Activated T-helper 2 cell treated with anti-CD3 and anti-CD28 coated beads, Interferon-gamma antibody, Interleukin-2, Interleukin-4, amounts not matched to agents 10 μg/mL and 5 μg/mL and 100 μg/mL, durations not matched to agents 14 hours and 24 hours and 36 hours (primary cell): ENCODE results near the gene STK25. TPM values are rescaled to one million over a fixed set of nuclear protein-coding genes. Genes with fewer than 3 reads are reported as not detected.
A peak's percentile ranks its signal among the peaks of the same experiment; 100 is the strongest.

Source experiments
- DNase-seq: peaks from one replicate; pipeline ENCODE4 v3.0.0; 2021; ENCODE audit warnings: low spot score
- H3K27ac Mint-ChIP-seq: one replicate; pipeline ENCODE4 v1.8.0; 2021; ENCODE audit warnings: mixed read lengths
- H3K27me3 Mint-ChIP-seq: one replicate; pipeline ENCODE4 v1.8.0; 2021; ENCODE audit warnings: low read depth, mixed read lengths
- H3K36me3 Mint-ChIP-seq: one replicate; pipeline ENCODE4 v1.8.0; 2021; ENCODE audit warnings: low read depth, mixed read lengths
- H3K4me1 Mint-ChIP-seq: one replicate; pipeline ENCODE4 v1.8.0; 2021; ENCODE audit warnings: low read depth, mixed read lengths
- H3K4me3 Mint-ChIP-seq: one replicate; pipeline ENCODE4 v1.8.0; 2021; ENCODE audit warnings: low read depth, mild to moderate bottlenecking, moderate library complexity, mixed read lengths
- H3K9me3 Mint-ChIP-seq: one replicate; pipeline ENCODE4 v1.8.0; 2021; ENCODE audit warnings: mixed read lengths
- intact Hi-C: fragments of 100-400 bp; cut with micrococcal nuclease; formaldehyde crosslinking; loops from one replicate; pipeline ENCODE4 v1.15.1; 2023
- total RNA-seq: library from RNA; stranded (reverse); gene quantifications from 2 replicates; pipeline ENCODE4 v1.2.3, GENCODE V29; 2022

The STK25 gene
- total RNA-seq, 1 donor from 2014 or later = 116 TPM

GRCh38 chr2:241546771-241547498, 38.6 kb upstream of the STK25 start:
- intact Hi-C loops = no loop called here
- Mint-ChIP-seq H3K4me3 (no peak overlapping the region), H3K27me3 (peaks cover 18% of the 10 kb centered on the region), H3K36me3 (no peaks in the 10 kb centered on the region), H3K27ac (no peak overlapping the region), H3K9me3 (no peaks in the 10 kb centered on the region), H3K4me1 (no peaks in the 10 kb centered on the region)
- no peak for DNase-seq

GRCh38 chr2:241545523-241546473, 37.4 kb upstream of the STK25 start:
- intact Hi-C loops = no loop called here
- Mint-ChIP-seq H3K9me3 (no peaks in the 10 kb centered on the region), H3K4me1 (no peaks in the 10 kb centered on the region), H3K27ac (no peak overlapping the region), H3K4me3 (no peak overlapping the region), H3K27me3 (peaks cover 13% of the 10 kb centered on the region), H3K36me3 (no peaks in the 10 kb centered on the region)
- DNase-seq = no peak

- Mint-ChIP-seq H3K9me3 (no peaks in the 10 kb centered on the region), H3K4me1 (peaks cover 3% of the 10 kb centered on the region), H3K27ac (no peak overlapping the region), H3K36me3 (no peaks in the 10 kb centered on the region), H3K27me3 (peaks cover 17% of the 10 kb centered on the region), H3K4me3 (no peak overlapping the region)
- DNase-seq = no peak
- intact Hi-C loops = no loop called here
Observed at GRCh38 chr2:241545106-241545505, 36.7 kb upstream of the STK25 start.

GRCh38 chr2:241542278-241542605, 33.9 kb upstream of the STK25 start:
- H3K36me3 Mint-ChIP-seq = no peaks in the 10 kb centered on the region
- intact Hi-C loops = no loop called here
- no peaks in the 10 kb centered on the region for H3K9me3 Mint-ChIP-seq
- H3K4me3 Mint-ChIP-seq = no peak overlapping the region
- no peak overlapping the region for H3K27ac Mint-ChIP-seq
- no peak for DNase-seq
- H3K4me1 Mint-ChIP-seq = peaks cover 3% of the 10 kb centered on the region
- H3K27me3 Mint-ChIP-seq = peaks cover 17% of the 10 kb centered on the region

- DNase-seq = no peak
- Mint-ChIP-seq H3K27me3 (peaks cover 13% of the 10 kb centered on the region), H3K27ac (no peak overlapping the region), H3K4me1 (peaks cover 3% of the 10 kb centered on the region), H3K9me3 (no peaks in the 10 kb centered on the region), H3K4me3 (no peak overlapping the region), H3K36me3 (no peaks in the 10 kb centered on the region)
- intact Hi-C loops = no loop called here
Observed at GRCh38 chr2:241541564-241542277, 33.3 kb upstream of the STK25 start.

GRCh38 chr2:241540771-241541561, 32.6 kb upstream of the STK25 start:
- Mint-ChIP-seq H3K27me3 (peaks cover 16% of the 10 kb centered on the region), H3K4me1 (peaks cover 3% of the 10 kb centered on the region), H3K4me3 (peak overlapping the region; percentile 34), H3K9me3 (no peaks in the 10 kb centered on the region), H3K36me3 (no peaks in the 10 kb centered on the region), H3K27ac (no peak overlapping the region)
- intact Hi-C loops = no loop called here
- DNase-seq = peak; percentile 64

GRCh38 chr2:241540401-241540770, 32.0 kb upstream of the STK25 start:
- Mint-ChIP-seq H3K4me1 (peaks cover 3% of the 10 kb centered on the region), H3K27me3 (peaks cover 17% of the 10 kb centered on the region), H3K27ac (no peak overlapping the region), H3K4me3 (peak overlapping the region; percentile 34), H3K9me3 (no peaks in the 10 kb centered on the region), H3K36me3 (no peaks in the 10 kb centered on the region)
- intact Hi-C loops = no loop called here
- DNase-seq = no peak

- H3K27me3 Mint-ChIP-seq = peaks cover 17% of the 10 kb centered on the region
- no peaks in the 10 kb centered on the region for H3K9me3 Mint-ChIP-seq
- no peak overlapping the region for H3K4me3 Mint-ChIP-seq
- intact Hi-C loops = no loop called here
- DNase-seq = no peak
- H3K4me1 Mint-ChIP-seq = peaks cover 3% of the 10 kb centered on the region
- H3K36me3 Mint-ChIP-seq = no peaks in the 10 kb centered on the region
- H3K27ac Mint-ChIP-seq = no peak overlapping the region
Observed at GRCh38 chr2:241539616-241540374, 31.4 kb upstream of the STK25 start.

- no peak overlapping the region for H3K27ac Mint-ChIP-seq
- H3K4me1 Mint-ChIP-seq = peaks cover 3% of the 10 kb centered on the region
- DNase-seq = no peak
- H3K27me3 Mint-ChIP-seq = peaks cover 17% of the 10 kb centered on the region
- H3K36me3 Mint-ChIP-seq = no peaks in the 10 kb centered on the region
- intact Hi-C loops = no loop called here
- H3K9me3 Mint-ChIP-seq = no peaks in the 10 kb centered on the region
- no peak overlapping the region for H3K4me3 Mint-ChIP-seq
Observed at GRCh38 chr2:241538838-241539615, 30.6 kb upstream of the STK25 start.

GRCh38 chr2:241535871-241536655, 27.7 kb upstream of the STK25 start:
- no peak overlapping the region for H3K27ac Mint-ChIP-seq
- no peaks in the 10 kb centered on the region for H3K9me3 Mint-ChIP-seq
- no peak overlapping the region for H3K4me3 Mint-ChIP-seq
- peaks cover 10% of the 10 kb centered on the region for H3K27me3 Mint-ChIP-seq
- DNase-seq = no peak
- H3K36me3 Mint-ChIP-seq = no peaks in the 10 kb centered on the region
- H3K4me1 Mint-ChIP-seq = peaks cover 3% of the 10 kb centered on the region
- intact Hi-C loops = no loop called here
